SU-DHL-6 (cell line): ENCODE results near the gene CRTC3.

Experiments used
- CTCF ChIP-seq: fragments of 200-600 bp; sonication (generic); IDR thresholded peaks from one replicate; pipeline ENCODE4 v1.5.1; 2017; ENCODE audit warnings: antibody characterized with exemption, mild to moderate bottlenecking, low read length, moderate library complexity; ENCODE audit not compliant: insufficient read depth, poor library complexity, severe bottlenecking
- EZH2phosphoT487 ChIP-seq: fragments of 200-600 bp; sonication (generic), shearing (Covaris generic); conservative IDR thresholded peaks from 2 replicates; pipeline ENCODE4 v1.6.1; 2018; ENCODE audit warnings: mild to moderate bottlenecking, antibody characterized with exemption, low read length, moderate library complexity, mixed read lengths

- TF ChIP-seq CTCF: no peak
- TF ChIP-seq EZH2phosphoT487: no peak
Observed at GRCh38 chr15:90597577-90597976, 67.9 kb downstream of the CRTC3 start.
